ENCODE results near the gene JAM3.

DNA sequence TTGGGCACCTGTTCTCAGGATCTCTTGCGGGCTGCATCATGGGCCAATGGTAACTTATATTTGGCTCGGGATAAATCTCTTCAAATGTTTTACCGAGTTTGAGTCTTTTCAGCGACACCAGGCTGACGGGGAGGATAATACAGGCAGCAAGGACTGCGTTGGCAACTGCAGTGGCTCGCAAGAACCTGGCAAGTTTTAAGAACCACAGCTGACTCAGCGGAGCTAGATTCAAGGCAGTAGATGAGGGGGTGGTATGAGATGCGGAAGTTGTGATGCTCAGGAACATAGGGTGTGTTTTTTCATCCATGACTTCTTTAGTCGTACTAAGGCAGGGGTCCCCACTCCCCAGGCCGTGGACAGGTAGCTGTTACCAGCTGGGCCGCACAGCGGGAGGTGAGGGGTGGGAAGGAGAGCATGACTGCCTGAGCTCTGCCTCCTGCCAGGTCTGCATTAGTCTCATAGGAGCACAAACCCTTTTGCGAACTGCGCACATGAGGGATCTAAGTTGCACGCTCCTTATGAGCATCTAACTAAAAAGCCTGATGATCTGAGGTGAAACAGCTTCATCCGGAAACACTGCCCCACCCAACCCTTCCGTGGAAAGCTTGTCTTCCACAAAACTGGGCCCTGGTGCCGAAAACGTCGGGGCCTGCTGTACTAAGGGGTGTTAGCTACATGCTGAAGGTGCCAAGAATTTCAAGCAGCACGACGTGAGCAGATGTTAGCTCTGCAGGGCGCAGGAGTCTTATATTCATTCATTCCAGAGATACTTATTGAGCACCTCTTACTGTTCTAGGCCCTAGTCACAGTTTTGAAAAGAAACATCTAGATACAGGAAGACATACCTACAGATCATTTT is 6.4 kb upstream of the JAM3 start:
- TF ChIP-seq CEBPB (IDR thresholded peaks at IDR 0.05) (no peak), CREB1 (IDR thresholded peaks at IDR 0.05; ENCODE audit: low read depth) (no peak)
